ENCODE results near the gene CYBA. TPM values are rescaled to one million over a fixed set of nuclear protein-coding genes. Genes with fewer than 3 reads are reported as not detected.

The CYBA gene
- total RNA-seq, 2 donors from 2014 or later = 368 to 389 TPM

DNA sequence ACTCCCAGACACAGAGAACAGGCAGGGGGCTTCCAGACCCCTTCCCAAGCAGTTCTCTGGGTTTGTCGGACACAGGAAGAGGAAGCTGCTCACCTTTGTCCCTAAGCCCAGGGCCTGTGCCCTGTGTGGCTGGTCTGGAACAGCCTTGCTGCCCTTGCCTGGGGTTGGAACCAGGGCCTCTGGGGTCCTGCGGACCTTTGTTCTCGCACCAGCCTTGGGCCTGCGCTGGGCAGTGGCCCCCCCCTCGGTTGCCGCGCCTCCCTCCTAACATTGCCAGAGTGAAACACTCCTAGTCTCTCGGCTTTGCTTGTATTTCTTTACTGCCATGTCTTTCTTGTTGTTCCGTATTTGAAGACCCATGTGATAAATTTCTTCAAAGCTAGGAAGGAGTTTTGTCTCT lies 21.0 kb downstream of the CYBA start:
- DNase-seq = no peak

DNA sequence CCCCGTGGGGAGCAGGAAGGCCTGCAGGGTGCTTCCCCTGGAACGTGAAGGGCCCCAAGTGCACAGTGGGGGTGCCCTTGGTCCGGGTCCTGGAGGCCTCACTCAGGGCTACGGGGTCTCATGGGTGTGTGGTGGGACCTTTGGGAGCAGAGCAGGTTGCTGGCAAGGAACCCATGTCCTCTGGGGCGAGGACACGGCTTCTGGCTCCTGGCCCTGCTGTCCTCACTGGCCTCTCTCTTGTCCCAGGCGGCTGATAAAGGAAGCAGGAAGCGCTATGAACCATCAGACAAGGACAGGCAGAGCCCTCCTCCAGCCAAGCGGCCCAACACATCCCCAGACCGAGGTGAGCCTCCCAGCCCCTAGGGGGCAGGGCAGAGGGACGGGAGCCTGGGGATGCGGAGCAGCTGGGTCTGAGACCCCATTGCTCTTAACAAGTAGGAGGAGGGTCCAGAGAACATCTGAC lies 22.3 kb downstream of the CYBA start:
- intact Hi-C loops (cut with DNase I) = no loop called here
- TF ChIP-seq, protein P1, sequence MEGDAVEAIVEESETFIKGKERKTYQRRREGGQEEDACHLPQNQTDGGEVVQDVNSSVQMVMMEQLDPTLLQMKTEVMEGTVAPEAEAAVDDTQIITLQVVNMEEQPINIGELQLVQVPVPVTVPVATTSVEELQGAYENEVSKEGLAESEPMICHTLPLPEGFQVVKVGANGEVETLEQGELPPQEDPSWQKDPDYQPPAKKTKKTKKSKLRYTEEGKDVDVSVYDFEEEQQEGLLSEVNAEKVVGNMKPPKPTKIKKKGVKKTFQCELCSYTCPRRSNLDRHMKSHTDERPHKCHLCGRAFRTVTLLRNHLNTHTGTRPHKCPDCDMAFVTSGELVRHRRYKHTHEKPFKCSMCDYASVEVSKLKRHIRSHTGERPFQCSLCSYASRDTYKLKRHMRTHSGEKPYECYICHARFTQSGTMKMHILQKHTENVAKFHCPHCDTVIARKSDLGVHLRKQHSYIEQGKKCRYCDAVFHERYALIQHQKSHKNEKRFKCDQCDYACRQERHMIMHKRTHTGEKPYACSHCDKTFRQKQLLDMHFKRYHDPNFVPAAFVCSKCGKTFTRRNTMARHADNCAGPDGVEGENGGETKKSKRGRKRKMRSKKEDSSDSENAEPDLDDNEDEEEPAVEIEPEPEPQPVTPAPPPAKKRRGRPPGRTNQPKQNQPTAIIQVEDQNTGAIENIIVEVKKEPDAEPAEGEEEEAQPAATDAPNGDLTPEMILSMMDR (IDR thresholded peaks at IDR 0.05) = no peak
- Histone ChIP-seq H3K4me3 (no peak overlapping the region), H3K36me3 (peaks cover 13% of the 10 kb centered on the region), H3K27me3 (no peaks in the 10 kb centered on the region), H3K9ac (ENCODE audit: low read depth in 2 of 2, low read length in 2 of 2) (no peak overlapping the region), H3K4me1 (no peaks in the 10 kb centered on the region), H3K9me3 (no peaks in the 10 kb centered on the region), H3K27ac (no peak overlapping the region)
- no peak for DNase-seq

More for the DNA sequence above, 21.0 kb downstream of the CYBA start:
- intact Hi-C loops (cut with DNase I) = no loop called here
- no peak overlapping the region for H3K27ac ChIP-seq
- no peaks in the 10 kb centered on the region for H3K4me1 ChIP-seq
- H3K9me3 ChIP-seq = no peaks in the 10 kb centered on the region
- peaks cover 6% of the 10 kb centered on the region for H3K36me3 ChIP-seq
- no peak overlapping the region for H3K9ac ChIP-seq (ENCODE audit: low read depth in 2 of 2, low read length in 2 of 2)
- TF ChIP-seq, protein P1 (IDR thresholded peaks at IDR 0.05) = no peak
- no peak overlapping the region for H3K4me3 ChIP-seq
- H3K27me3 ChIP-seq = no peaks in the 10 kb centered on the region

DNA sequence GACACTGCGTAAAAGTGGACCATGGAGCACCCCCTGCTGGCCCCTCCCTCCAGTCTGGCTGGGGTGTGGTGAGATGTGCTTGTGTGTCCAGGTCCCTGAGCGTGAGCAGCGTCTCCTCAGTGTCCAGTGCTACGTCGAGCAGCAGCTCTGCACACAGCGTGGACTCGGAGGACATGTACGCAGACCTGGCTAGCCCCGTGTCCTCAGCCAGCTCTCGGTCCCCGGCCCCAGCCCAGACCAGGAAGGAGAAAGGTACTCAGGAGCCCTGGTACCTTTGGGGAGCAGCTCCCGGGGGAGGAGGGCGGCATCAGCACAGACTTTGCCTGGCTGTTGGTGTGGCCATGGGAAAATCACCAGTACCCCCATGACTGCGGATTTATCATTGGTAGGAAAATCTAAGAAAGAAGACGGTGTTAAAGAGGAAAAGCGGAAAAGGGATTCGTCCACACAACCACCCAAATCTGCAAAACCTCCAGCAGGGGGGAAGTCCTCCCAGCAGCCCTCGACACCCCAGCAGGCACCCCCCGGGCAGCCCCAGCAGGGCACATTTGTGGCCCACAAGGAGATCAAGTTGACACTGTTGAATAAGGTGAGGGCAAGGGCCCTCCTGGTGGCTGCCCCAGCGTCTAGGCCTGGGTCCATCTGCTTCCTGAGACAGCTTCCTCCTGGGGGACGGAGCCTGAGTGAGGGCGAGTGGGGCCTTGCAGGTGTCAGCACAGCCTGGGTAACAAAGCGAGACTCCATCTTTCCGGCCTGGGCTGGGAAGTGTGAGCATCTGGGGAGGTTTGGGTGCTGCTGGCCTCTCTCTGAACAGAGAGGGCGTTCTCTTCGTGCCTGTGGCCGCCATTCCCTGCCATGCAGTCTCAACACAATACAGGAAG lies 23.1 kb downstream of the CYBA start:
- Histone ChIP-seq H3K4me3 (no peak overlapping the region), H3K27ac (no peak overlapping the region), H3K36me3 (peaks cover 18% of the 10 kb centered on the region), H3K27me3 (no peaks in the 10 kb centered on the region), H3K9ac (ENCODE audit: low read depth in 2 of 2, low read length in 2 of 2) (no peak overlapping the region), H3K9me3 (no peaks in the 10 kb centered on the region), H3K4me1 (no peaks in the 10 kb centered on the region)
- DNase-seq = no peak
- intact Hi-C loops (cut with DNase I) = no loop called here
- TF ChIP-seq, protein P1 (IDR thresholded peaks at IDR 0.05) = no peak

DNA sequence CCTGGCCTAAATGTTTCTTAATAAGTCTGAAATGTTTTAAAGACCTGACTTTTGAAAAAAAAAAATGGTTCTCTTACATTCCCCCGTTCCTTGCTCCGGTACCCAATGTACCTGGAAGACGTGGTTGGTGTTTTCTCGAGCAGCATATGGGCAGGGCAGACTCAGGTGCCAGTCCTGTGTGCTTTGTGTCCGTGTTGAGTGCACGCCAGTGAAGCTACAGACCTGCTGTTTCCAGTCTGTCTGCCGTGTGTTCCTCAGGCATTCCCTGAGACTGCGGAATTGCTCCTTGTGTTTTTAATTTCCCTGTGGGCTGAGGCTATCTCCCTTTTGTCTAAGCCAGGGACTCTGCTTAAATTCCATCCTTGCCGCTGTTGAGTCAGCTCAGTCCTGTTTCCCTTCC lies 24.2 kb downstream of the CYBA start:
- Histone ChIP-seq H3K9ac (ENCODE audit: low read depth in 2 of 2, low read length in 2 of 2) (no peak overlapping the region), H3K4me3 (no peak overlapping the region), H3K27ac (no peak overlapping the region), H3K4me1 (no peaks in the 10 kb centered on the region), H3K36me3 (peaks cover 25% of the 10 kb centered on the region), H3K27me3 (no peaks in the 10 kb centered on the region), H3K9me3 (no peaks in the 10 kb centered on the region)
- TF ChIP-seq, protein P1 (IDR thresholded peaks at IDR 0.05) = no peak
- intact Hi-C loops (cut with DNase I) = no loop called here
- no peak for DNase-seq

DNA sequence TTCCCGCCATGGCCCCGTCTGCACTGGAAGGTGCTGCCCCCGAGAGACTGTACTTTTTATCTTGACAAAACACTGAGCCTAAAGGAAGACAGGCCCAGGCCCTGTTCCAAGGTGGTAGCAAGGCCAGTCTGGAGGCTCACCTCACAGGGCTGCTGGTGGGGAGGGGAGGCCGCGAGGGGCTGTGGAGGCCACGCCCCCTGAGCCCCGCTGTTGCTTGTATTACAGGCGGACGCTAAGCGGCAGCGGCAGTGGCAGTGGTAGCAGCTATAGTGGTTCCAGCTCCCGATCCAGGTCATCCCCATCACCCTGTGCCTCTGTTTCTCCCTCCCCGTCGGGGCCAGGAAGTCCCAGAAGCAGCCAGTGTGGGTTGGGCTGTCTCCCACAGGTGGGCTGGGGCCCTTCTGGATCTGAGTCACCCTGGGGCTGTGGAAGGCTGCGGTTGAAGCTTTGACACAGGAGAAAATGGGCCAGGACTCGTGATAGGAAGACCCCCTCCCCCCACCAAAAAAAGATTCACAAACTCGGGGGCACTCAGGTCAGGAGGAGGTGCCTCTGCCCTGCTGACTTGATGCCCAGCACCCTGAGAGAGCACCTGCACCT lies 25.8 kb downstream of the CYBA start:
- Histone ChIP-seq H3K4me1 (no peaks in the 10 kb centered on the region), H3K27ac (no peak overlapping the region), H3K4me3 (no peak overlapping the region), H3K9ac (ENCODE audit: low read depth in 2 of 2, low read length in 2 of 2) (no peak overlapping the region), H3K36me3 (peaks cover 25% of the 10 kb centered on the region), H3K27me3 (no peaks in the 10 kb centered on the region), H3K9me3 (no peaks in the 10 kb centered on the region)
- no peak for DNase-seq
- TF ChIP-seq, protein P1 (IDR thresholded peaks at IDR 0.05) = no peak
- intact Hi-C loops (cut with DNase I) = no loop called here
